Keratinocyte (primary cell): ENCODE data around the gene KANSL1. TPM values are rescaled to one million over a fixed set of nuclear protein-coding genes. Genes with fewer than 3 reads are reported as not detected.
A peak's percentile ranks its signal among the peaks of the same experiment; 100 is the strongest.

Experiments
- DNase-seq: peaks from one replicate; pipeline ENCODE4 v3.0.0-alpha.2; 2011; ENCODE audit warnings: low read depth, missing footprints, low spot score
- FAIRE-seq: peaks from 2 replicates; lab custom pipeline; 2011; peaks lifted over from hg19 to GRCh38; lab: Jason Lieb, UNC
- H2AFZ ChIP-seq: 2 replicates; pipeline ENCODE4 v1.6.0; 2012; ENCODE audit warnings: low read length, control low read depth, inconsistent platforms; ENCODE audit not compliant: control insufficient read depth
- H3K27ac ChIP-seq: 2 replicates; pipeline ENCODE4 v1.5.1; 2011; ENCODE audit warnings: low read length; ENCODE audit not compliant: control insufficient read depth, insufficient read depth
- H3K27me3 ChIP-seq: 3 replicates; pipeline ENCODE4 v1.6.0; 2011; ENCODE audit warnings: low read length; ENCODE audit not compliant: control insufficient read depth, insufficient read depth; ENCODE audit errors: extremely low read depth
- H3K36me3 ChIP-seq, 2 experiments: 2 replicates in 1 of 2; 3 replicates in 1 of 2; pipeline ENCODE4 v1.5.1; 2011; ENCODE audit warnings: low read length in 2 of 2, mild to moderate bottlenecking in 1 of 2; ENCODE audit not compliant: control insufficient read depth in 2 of 2, insufficient read depth in 2 of 2; ENCODE audit errors: extremely low read depth in 1 of 2
- H3K4me1 ChIP-seq: 3 replicates; pipeline ENCODE4 v1.5.1; 2011; ENCODE audit warnings: low read length; ENCODE audit not compliant: control insufficient read depth, insufficient read depth; ENCODE audit errors: extremely low read depth
- H3K4me2 ChIP-seq: 3 replicates; pipeline ENCODE4 v1.6.0; 2011; ENCODE audit warnings: low read depth, low read length; ENCODE audit not compliant: control insufficient read depth, insufficient read depth; ENCODE audit errors: extremely low read depth
- H3K4me3 ChIP-seq, 3 experiments: fragments of 200-600 bp in 1 of 3; sonication (generic) in 1 of 3; 2 replicates in 2 of 3; 3 replicates in 1 of 3; pipeline ENCODE4 v1.5.1; 2011 to 2016; ENCODE audit warnings: low read length in 3 of 3, mild to moderate bottlenecking in 3 of 3, control low read depth in 2 of 3, inconsistent platforms in 1 of 3, low read depth in 1 of 3, mixed read lengths in 1 of 3, mixed run types in 1 of 3, moderate library complexity in 1 of 3; ENCODE audit not compliant: control insufficient read depth in 2 of 3, insufficient read depth in 2 of 3; ENCODE audit errors: extremely low read depth in 1 of 3
- H3K79me2 ChIP-seq: 2 replicates; pipeline ENCODE4 v1.6.0; 2012; ENCODE audit warnings: low read length; ENCODE audit not compliant: control insufficient read depth, insufficient read depth
- H3K9ac ChIP-seq: 3 replicates; pipeline ENCODE4 v1.6.0; 2011; ENCODE audit warnings: low read length; ENCODE audit not compliant: control insufficient read depth, insufficient read depth; ENCODE audit errors: extremely low read depth
- H3K9me1 ChIP-seq: 3 replicates; pipeline ENCODE4 v1.6.0; 2011; ENCODE audit warnings: low read length; ENCODE audit not compliant: control insufficient read depth, insufficient read depth; ENCODE audit errors: extremely low read depth
- H3K9me3 ChIP-seq: 2 replicates; pipeline ENCODE4 v1.5.1; 2012; ENCODE audit warnings: low read depth, low read length; ENCODE audit not compliant: control insufficient read depth
- H4K20me1 ChIP-seq: 3 replicates; pipeline ENCODE4 v1.6.0; 2011; ENCODE audit warnings: low read length; ENCODE audit not compliant: control insufficient read depth, insufficient read depth; ENCODE audit errors: extremely low read depth
- CTCF ChIP-seq, 3 experiments: IDR thresholded peaks in 1 of 3; conservative IDR thresholded peaks in 1 of 3; optimal IDR thresholded peaks in 1 of 3; 2 replicates in 2 of 3; 3 replicates in 1 of 3; pipeline versions ENCODE3 to v1.5.1; 2011; ENCODE audit warnings: low read length in 3 of 3, mild to moderate bottlenecking in 3 of 3, moderate library complexity in 2 of 3, control low read depth in 1 of 3, inconsistent platforms in 1 of 3; ENCODE audit not compliant: insufficient read depth in 2 of 3; ENCODE audit errors: extremely low read depth in 1 of 3
- EZH2 ChIP-seq: IDR thresholded peaks from one replicate; pipeline ENCODE4 v1.6.1; 2012; ENCODE audit warnings: inconsistent platforms, mild to moderate bottlenecking, low read length, moderate library complexity
- dilution Hi-C: fragments of 300-500 bp; cut with MboI; formaldehyde crosslinking; loops from one replicate; pipeline ENCODE4 v1.7.0; 2020; ENCODE audit warnings: low sequenced_read_pairs; ENCODE audit not compliant: extremely low pct_ligation_motif_present
- polyA plus RNA-seq, 5 experiments: library from polyadenylated mRNA; depleted of rRNA in 3 of 5; stranded (reverse) in 3 of 5; stranded (forward) in 1 of 5; unstranded in 1 of 5; fragments of >200 nt; gene quantifications; 1 replicate in 1 of 5; 2 replicates in 3 of 5; 3 replicates in 1 of 5; pipeline versions ENCODE4 v1.2.1 to v1.2.3, GENCODE V29; 2011 to 2012; ENCODE audit warnings: missing spikeins in 2 of 5, low read depth in 1 of 5, low replicate concordance in 1 of 5

The KANSL1 gene
- polyA plus RNA-seq, 1 donor (not counting 4 experiments of a cell fraction or from before 2014, with no cell fraction given): 17.6 TPM

- Histone ChIP-seq H3K27ac (peak overlapping the region; percentile 33), H3K4me3 (no peak overlapping the region), H4K20me1 (peaks cover 3% of the 10 kb centered on the region), H3K9me1 (peaks cover 4% of the 10 kb centered on the region), H3K27me3 (no peaks in the 10 kb centered on the region), H3K36me3 (peaks cover 8 to 15% of the 10 kb centered on the region in 2 experiments), H3K4me2 (peak overlapping the region; percentile 35), H3K9ac (no peak overlapping the region), H3K79me2 (no peaks in the 10 kb centered on the region), H2AFZ (no peak overlapping the region), H3K9me3 (no peaks in the 10 kb centered on the region), H3K4me1 (peaks cover 10% of the 10 kb centered on the region)
- dilution Hi-C loops: no loop called here
- peak; percentile 99 for FAIRE-seq
- DNase-seq: peak; percentile 66
- no peak for TF ChIP-seq CTCF (optimal IDR thresholded peaks at IDR 0.05 in 1 of 3, IDR thresholded peaks at IDR 0.05 in 1 of 3, conservative IDR thresholded peaks at IDR 0.05 in 1 of 3; ENCODE audit: extremely low read depth in 1 of 3, insufficient read depth in 2 of 3, low read length in 3 of 3)
- TF ChIP-seq EZH2: no peak
These were observed 130.0 kb downstream of the KANSL1 start for GRCh38 chr17:46063241-46063640.

- no peak for FAIRE-seq
- Histone ChIP-seq H3K4me2 (no peak overlapping the region), H3K9me3 (no peaks in the 10 kb centered on the region), H3K27me3 (no peaks in the 10 kb centered on the region), H3K9me1 (peaks cover 2% of the 10 kb centered on the region), H3K9ac (no peak overlapping the region), H3K4me3 (no peak overlapping the region), H3K27ac (no peak overlapping the region), H2AFZ (no peak overlapping the region), H3K79me2 (no peaks in the 10 kb centered on the region), H3K36me3 (peaks cover 6 to 9% of the 10 kb centered on the region in 2 experiments), H3K4me1 (peaks cover 24% of the 10 kb centered on the region), H4K20me1 (peaks cover 6% of the 10 kb centered on the region)
- dilution Hi-C loops: no loop called here
- TF ChIP-seq EZH2 (no peak), CTCF (optimal IDR thresholded peaks at IDR 0.05 in 1 of 3, IDR thresholded peaks at IDR 0.05 in 1 of 3, conservative IDR thresholded peaks at IDR 0.05 in 1 of 3; ENCODE audit: extremely low read depth in 1 of 3, insufficient read depth in 2 of 3, low read length in 3 of 3) (peak in 1 of 3 experiments; percentile 25)
- no peak for DNase-seq
These were observed 131.8 kb downstream of the KANSL1 start for GRCh38 chr17:46061435-46061834.
